Measurements from ENCODE around the gene RNU6-9. TPM values are rescaled to one million over a fixed set of nuclear protein-coding genes. Genes with fewer than 3 reads are reported as not detected.
A peak's percentile ranks its signal among the peaks of the same experiment; 100 is the strongest.

The RNU6-9 gene
- total RNA-seq, 1 experiment from 2014 or later = not detected

DNA sequence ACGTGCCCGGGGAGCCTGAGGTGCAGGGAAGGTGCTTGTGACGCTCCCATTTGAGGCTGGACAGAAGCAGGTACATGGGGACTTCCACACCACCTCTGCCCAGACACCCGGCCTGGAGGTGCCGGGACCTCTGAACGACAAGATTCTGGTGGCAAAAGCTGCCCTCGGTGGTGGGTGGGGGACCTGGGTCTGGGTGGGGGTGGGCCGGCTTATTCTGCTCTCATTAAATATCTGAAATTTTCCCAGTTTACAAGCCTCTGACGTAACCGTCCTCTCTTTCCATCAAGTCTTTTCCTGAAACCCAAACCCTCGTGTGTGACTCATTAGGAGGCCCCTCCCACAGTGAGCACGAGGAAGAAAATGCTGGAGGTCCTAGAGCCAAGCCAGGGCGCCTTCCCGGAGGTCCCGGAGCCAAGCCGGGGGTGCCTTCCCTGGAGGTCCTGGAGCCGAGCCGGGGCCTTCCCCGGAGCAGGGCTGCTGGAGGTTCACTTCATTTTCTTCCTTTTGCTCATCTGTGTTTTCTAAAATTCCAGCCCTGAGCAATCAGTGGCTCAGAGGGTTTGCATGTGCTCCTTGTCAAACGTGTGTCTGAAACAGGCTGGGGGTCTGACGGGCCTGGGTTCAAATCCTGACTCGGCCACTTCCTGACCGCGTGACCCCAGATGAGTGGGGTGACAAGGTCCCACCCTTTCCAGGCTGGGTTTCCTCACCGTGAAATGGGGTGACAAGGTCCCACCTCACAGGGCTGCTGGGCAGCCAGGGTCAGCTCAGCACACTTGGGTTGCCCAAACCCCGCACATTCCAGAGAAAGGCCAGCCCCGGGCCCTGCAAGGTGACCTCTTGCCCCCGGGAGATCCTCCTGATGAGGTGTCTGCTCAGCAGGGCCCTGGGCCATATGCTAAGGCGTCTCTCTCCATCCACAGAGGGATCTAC lies 23.8 kb upstream of the RNU6-9 start:
- peak; percentile 84 for DNase-seq
- Histone ChIP-seq H3K9me2 (replicated peaks; ENCODE audit: low read length) (no peaks in the 10 kb centered on the region), H2AFZ (ENCODE audit: low read length) (no peak overlapping the region), H3K79me2 (ENCODE audit: low read length) (no peaks in the 10 kb centered on the region), H3F3A (ENCODE audit: low read length, unreplicated experiment) (no peaks in the 10 kb centered on the region), H3K36me3 (ENCODE audit: low read depth, low read length) (no peaks in the 10 kb centered on the region), H3K4me2 (ENCODE audit: low read length) (peak overlapping the region; percentile 39; the same call in 1 of the 2 replicates), H3K4me3 (ENCODE audit: low read length) (no peak overlapping the region), H3K27me3 (ENCODE audit: low read length) (no peaks in the 10 kb centered on the region), H3K27ac (ENCODE audit: low read length) (peak overlapping the region; percentile 89), H3K9me3 (ENCODE audit: low read length) (no peaks in the 10 kb centered on the region), H4K20me1 (ENCODE audit: low read length) (no peaks in the 10 kb centered on the region), H3K4me1 (ENCODE audit: insufficient read depth, low read length) (peaks cover 12% of the 10 kb centered on the region), H3K9ac (ENCODE audit: low read length) (peak overlapping the region; percentile 65)
- ChIA-PET POLR2A (ENCODE audit: unreplicated experiment) (no interaction called here), CTCF (no interaction called here)
- no peak for TF ChIP-seq EZH2phosphoT487 (IDR thresholded peaks at IDR 0.05; ENCODE audit: borderline replicate concordance, low read length)
- TF ChIP-seq, protein P1, sequence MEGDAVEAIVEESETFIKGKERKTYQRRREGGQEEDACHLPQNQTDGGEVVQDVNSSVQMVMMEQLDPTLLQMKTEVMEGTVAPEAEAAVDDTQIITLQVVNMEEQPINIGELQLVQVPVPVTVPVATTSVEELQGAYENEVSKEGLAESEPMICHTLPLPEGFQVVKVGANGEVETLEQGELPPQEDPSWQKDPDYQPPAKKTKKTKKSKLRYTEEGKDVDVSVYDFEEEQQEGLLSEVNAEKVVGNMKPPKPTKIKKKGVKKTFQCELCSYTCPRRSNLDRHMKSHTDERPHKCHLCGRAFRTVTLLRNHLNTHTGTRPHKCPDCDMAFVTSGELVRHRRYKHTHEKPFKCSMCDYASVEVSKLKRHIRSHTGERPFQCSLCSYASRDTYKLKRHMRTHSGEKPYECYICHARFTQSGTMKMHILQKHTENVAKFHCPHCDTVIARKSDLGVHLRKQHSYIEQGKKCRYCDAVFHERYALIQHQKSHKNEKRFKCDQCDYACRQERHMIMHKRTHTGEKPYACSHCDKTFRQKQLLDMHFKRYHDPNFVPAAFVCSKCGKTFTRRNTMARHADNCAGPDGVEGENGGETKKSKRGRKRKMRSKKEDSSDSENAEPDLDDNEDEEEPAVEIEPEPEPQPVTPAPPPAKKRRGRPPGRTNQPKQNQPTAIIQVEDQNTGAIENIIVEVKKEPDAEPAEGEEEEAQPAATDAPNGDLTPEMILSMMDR (conservative IDR thresholded peaks at IDR 0.05; ENCODE audit: low read depth, low read length) = no peak
- TF ChIP-seq EZH2 (IDR thresholded peaks at IDR 0.05; ENCODE audit: low read length, unreplicated experiment) = no peak
- no TSS peak for BruUV-seq (replicated peaks)
- ATAC-seq = peak; percentile 70
- intact Hi-C loops (cut with micrococcal nuclease) = no loop called here

DNA sequence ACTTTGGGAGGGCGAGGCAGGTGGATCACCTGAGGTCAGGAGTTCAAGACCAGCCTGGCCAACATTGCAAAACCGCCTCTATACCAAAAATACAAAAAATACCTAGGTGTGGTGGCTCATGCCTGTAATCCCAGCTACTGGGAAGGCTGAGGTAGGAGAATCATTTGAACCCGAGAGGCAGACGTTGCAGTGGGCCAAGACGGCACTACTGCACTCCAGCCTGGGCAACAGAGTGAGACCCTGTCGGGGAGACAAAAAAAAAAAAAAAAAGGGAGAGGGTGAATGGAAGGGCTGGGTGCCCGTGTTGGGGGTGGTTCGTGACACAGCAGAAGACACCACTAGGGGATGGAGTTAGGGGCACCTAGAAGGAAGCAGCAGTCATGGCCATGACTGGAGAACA lies 23.0 kb upstream of the RNU6-9 start:
- TF ChIP-seq, protein P1 (conservative IDR thresholded peaks at IDR 0.05; ENCODE audit: low read depth, low read length) = no peak
- TF ChIP-seq EZH2 (IDR thresholded peaks at IDR 0.05; ENCODE audit: low read length, unreplicated experiment) = no peak
- no peak for TF ChIP-seq EZH2phosphoT487 (IDR thresholded peaks at IDR 0.05; ENCODE audit: borderline replicate concordance, low read length)
- no TSS peak for BruUV-seq (replicated peaks)
- DNase-seq = no peak
- peaks cover 12% of the 10 kb centered on the region for H3K4me1 ChIP-seq (ENCODE audit: insufficient read depth, low read length)
- H3K79me2 ChIP-seq (ENCODE audit: low read length) = no peaks in the 10 kb centered on the region
- no peak overlapping the region for H3K9ac ChIP-seq (ENCODE audit: low read length)
- H2AFZ ChIP-seq (ENCODE audit: low read length) = no peak overlapping the region
- H3K4me2 ChIP-seq (ENCODE audit: low read length) = no peak overlapping the region
- H3F3A ChIP-seq (ENCODE audit: low read length, unreplicated experiment) = no peaks in the 10 kb centered on the region
- intact Hi-C loops (cut with micrococcal nuclease) = no loop called here
- no peaks in the 10 kb centered on the region for H3K9me3 ChIP-seq (ENCODE audit: low read length)
- no peak for ATAC-seq
- CTCF ChIA-PET = no interaction called here
- no peaks in the 10 kb centered on the region for H3K36me3 ChIP-seq (ENCODE audit: low read depth, low read length)
- no peak overlapping the region for H3K27ac ChIP-seq (ENCODE audit: low read length)
- POLR2A ChIA-PET (ENCODE audit: unreplicated experiment) = no interaction called here
- no peaks in the 10 kb centered on the region for H3K9me2 ChIP-seq (replicated peaks; ENCODE audit: low read length)
- H3K4me3 ChIP-seq (ENCODE audit: low read length) = no peak overlapping the region
- H3K27me3 ChIP-seq (ENCODE audit: low read length) = no peaks in the 10 kb centered on the region
- no peaks in the 10 kb centered on the region for H4K20me1 ChIP-seq (ENCODE audit: low read length)

DNA sequence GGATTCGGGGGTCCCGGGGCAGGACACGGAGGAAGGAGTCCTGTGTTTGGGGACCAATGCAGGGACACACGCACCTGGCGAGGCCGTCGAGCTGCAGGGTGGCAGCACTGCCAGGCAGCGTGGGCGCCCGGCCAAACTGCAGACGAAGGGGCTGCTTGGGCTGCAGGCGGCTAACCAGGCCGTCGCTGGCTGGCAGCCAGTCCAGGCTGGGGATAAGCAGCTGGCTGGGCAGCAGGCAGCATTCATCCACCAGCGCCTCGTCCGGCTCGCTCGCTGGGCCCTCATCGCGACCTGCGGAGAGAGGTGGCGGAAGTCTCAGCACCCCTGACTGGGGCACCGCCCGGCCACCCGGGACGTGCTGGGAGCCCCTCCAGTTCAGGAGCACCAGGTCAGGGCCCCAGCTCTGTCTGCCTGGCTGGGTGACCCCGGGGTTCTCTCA lies 22.3 kb upstream of the RNU6-9 start:
- no peak overlapping the region for H3K4me3 ChIP-seq (ENCODE audit: low read length)
- no peaks in the 10 kb centered on the region for H3K9me3 ChIP-seq (ENCODE audit: low read length)
- H2AFZ ChIP-seq (ENCODE audit: low read length) = no peak overlapping the region
- no peak overlapping the region for H3K27ac ChIP-seq (ENCODE audit: low read length)
- no peak overlapping the region for H3K9ac ChIP-seq (ENCODE audit: low read length)
- no peaks in the 10 kb centered on the region; the same call in 1 of the 2 replicates for H3K36me3 ChIP-seq (ENCODE audit: low read depth, low read length)
- H3K4me1 ChIP-seq (ENCODE audit: insufficient read depth, low read length) = peaks cover 12% of the 10 kb centered on the region
- DNase-seq (no peak), ATAC-seq (no peak)
- CTCF ChIA-PET = no interaction called here
- POLR2A ChIA-PET (ENCODE audit: unreplicated experiment) = no interaction called here
- no peak overlapping the region for H3K4me2 ChIP-seq (ENCODE audit: low read length)
- H3K27me3 ChIP-seq (ENCODE audit: low read length) = no peaks in the 10 kb centered on the region
- TF ChIP-seq EZH2phosphoT487 (IDR thresholded peaks at IDR 0.05; ENCODE audit: borderline replicate concordance, low read length) (no peak), EZH2 (IDR thresholded peaks at IDR 0.05; ENCODE audit: low read length, unreplicated experiment) (no peak)
- TF ChIP-seq, protein P1 (conservative IDR thresholded peaks at IDR 0.05; ENCODE audit: low read depth, low read length) = no peak
- BruUV-seq (replicated peaks) = no TSS peak
- no peaks in the 10 kb centered on the region for H3K9me2 ChIP-seq (replicated peaks; ENCODE audit: low read length)
- H3F3A ChIP-seq (ENCODE audit: low read length, unreplicated experiment) = no peaks in the 10 kb centered on the region
- H4K20me1 ChIP-seq (ENCODE audit: low read length) = no peaks in the 10 kb centered on the region
- H3K79me2 ChIP-seq (ENCODE audit: low read length) = no peaks in the 10 kb centered on the region
- intact Hi-C loops (cut with micrococcal nuclease) = no loop called here
